ENCODE results near the gene HES4. TPM values are rescaled to one million over a fixed set of nuclear protein-coding genes. Genes with fewer than 3 reads are reported as not detected.
"Not testable (repeated sequence)": the region's sequence is repeated elsewhere in the genome, so short reads cannot be mapped to it uniquely, and the experiment has no call there.

Gene HES4
- total RNA-seq, 1 experiment from 2014 or later: 3.6 TPM

GRCh38 chr1:1033009-1033587 is 33.2 kb upstream of the HES4 start:
- no peak for DNase-seq (ENCODE audit: low spot score)

GRCh38 chr1:1032424-1032823 is 32.5 kb upstream of the HES4 start:
- no peak for DNase-seq (ENCODE audit: low spot score)

GRCh38 chr1:1031659-1032235 is 31.9 kb upstream of the HES4 start:
- DNase-seq (ENCODE audit: low spot score): no peak

GRCh38 chr1:1030867-1031658 is 31.2 kb upstream of the HES4 start:
- not testable (repeated sequence) for DNase-seq (ENCODE audit: low spot score)

GRCh38 chr1:1027791-1028190 is 27.9 kb upstream of the HES4 start:
- DNase-seq (ENCODE audit: low spot score): no peak

GRCh38 chr1:1026599-1027413 is 26.9 kb upstream of the HES4 start:
- no peak for DNase-seq (ENCODE audit: low spot score)

- DNase-seq (ENCODE audit: low spot score): no peak
These were observed 25.8 kb upstream of the HES4 start for GRCh38 chr1:1025730-1026129.

GRCh38 chr1:1024771-1025699 is 25.1 kb upstream of the HES4 start:
- no peak for DNase-seq (ENCODE audit: low spot score)

GRCh38 chr1:1024149-1024770 is 24.4 kb upstream of the HES4 start:
- no peak for DNase-seq (ENCODE audit: low spot score)

GRCh38 chr1:1023700-1024099 is 23.8 kb upstream of the HES4 start:
- DNase-seq (ENCODE audit: low spot score): no peak

- DNase-seq (ENCODE audit: low spot score): no peak
These were observed 22.6 kb upstream of the HES4 start for GRCh38 chr1:1022302-1023009.

GRCh38 chr1:1021920-1022259 is 22.0 kb upstream of the HES4 start:
- no peak for DNase-seq (ENCODE audit: low spot score)

GRCh38 chr1:1021010-1021919 is 21.4 kb upstream of the HES4 start:
- DNase-seq (ENCODE audit: low spot score): peak; percentile 79

GRCh38 chr1:1020415-1021009 is 20.6 kb upstream of the HES4 start:
- DNase-seq (ENCODE audit: low spot score): no peak

GRCh38 chr1:1020000-1020404 is 20.1 kb upstream of the HES4 start, which contains the start of gene AGRN:
Gene AGRN (plus strand): TSS chr1:1020120. CDS start chr1:1020173, 53 bp downstream.
- no peak for DNase-seq (ENCODE audit: low spot score)

GRCh38 chr1:1019122-1019999 is 19.5 kb upstream of the HES4 start:
- DNase-seq (ENCODE audit: low spot score): peak; percentile 67

- DNase-seq (ENCODE audit: low spot score): not testable (repeated sequence)
These were observed 18.4 kb upstream of the HES4 start for GRCh38 chr1:1018321-1018685.
